ENCODE data around the gene CATSPER3. TPM values are rescaled to one million over a fixed set of nuclear protein-coding genes. Genes with fewer than 3 reads are reported as not detected.

The CATSPER3 gene
- total RNA-seq, 1 donor from 2014 or later, result 0.39 TPM

DNA sequence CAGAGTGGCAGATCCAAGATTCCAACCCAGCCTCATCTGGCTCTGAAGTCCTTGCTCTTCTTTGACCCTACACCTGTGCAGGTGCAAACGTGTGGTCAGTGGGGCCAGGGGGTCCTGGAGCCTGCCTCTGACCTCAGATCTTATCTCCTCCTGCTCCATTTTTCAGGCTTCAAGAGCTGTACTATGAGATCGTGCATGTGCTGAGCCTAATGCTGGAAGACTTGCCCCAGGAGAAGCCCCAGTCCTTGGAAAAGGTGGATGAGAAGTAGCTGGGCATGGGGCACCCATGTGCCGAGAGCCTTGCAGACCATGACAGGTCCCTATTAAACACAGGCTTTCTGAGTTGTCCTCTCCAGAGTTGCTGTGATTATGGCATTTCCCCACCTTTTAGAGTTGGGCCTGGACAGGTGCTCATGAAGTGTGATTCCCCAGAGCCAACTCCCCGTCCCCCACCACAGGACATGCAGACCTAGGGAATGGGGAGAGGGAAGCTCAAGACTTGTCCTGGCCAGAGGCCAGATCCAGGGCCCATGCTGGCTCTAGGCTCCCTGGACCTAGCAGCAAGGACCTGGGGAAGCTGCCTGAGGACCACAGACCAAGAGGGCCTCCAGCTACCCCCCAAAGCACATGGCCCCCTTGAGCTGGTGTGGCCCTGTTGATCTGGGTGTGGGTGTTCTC is 43.8 kb downstream of the CATSPER3 start:
- Histone ChIP-seq H3K4me1 (ENCODE audit: insufficient read depth, low read length) (no peaks in the 10 kb centered on the region), H3K36me3 (ENCODE audit: insufficient read depth, low read length) (no peaks in the 10 kb centered on the region), H2AFZ (ENCODE audit: low read depth, low read length) (no peak overlapping the region), H3K9me3 (ENCODE audit: insufficient read depth, low read depth, low read length) (no peaks in the 10 kb centered on the region), H3K27me3 (ENCODE audit: insufficient read depth, low read length) (peaks cover 6% of the 10 kb centered on the region), H4K20me1 (ENCODE audit: insufficient read depth, low read length) (no peaks in the 10 kb centered on the region), H3K4me2 (ENCODE audit: low read length) (no peak overlapping the region), H3K27ac (ENCODE audit: low read depth, low read length) (no peak overlapping the region), H3K79me2 (ENCODE audit: insufficient read depth, low read length) (no peaks in the 10 kb centered on the region), H3K4me3 (ENCODE audit: insufficient read depth, low read depth, low read length) (no peak overlapping the region), H3K9ac (ENCODE audit: low read length) (no peak overlapping the region)
- Mint-ChIP-seq H3K27me3 (ENCODE audit: low read depth, unreplicated experiment) (peaks cover 77% of the 10 kb centered on the region), H3K4me1 (ENCODE audit: low read depth, unreplicated experiment) (no peaks in the 10 kb centered on the region), H3K9me3 (ENCODE audit: unreplicated experiment) (peaks cover 6% of the 10 kb centered on the region), H3K4me3 (ENCODE audit: unreplicated experiment) (no peak overlapping the region), H3K27ac (ENCODE audit: unreplicated experiment) (no peak overlapping the region), H3K36me3 (ENCODE audit: low read depth, unreplicated experiment) (peaks cover 3% of the 10 kb centered on the region)
- no peak for DNase-seq (ENCODE audit: low read depth)
- FAIRE-seq, result no peak
- no peak for TF ChIP-seq EZH2 (IDR thresholded peaks at IDR 0.05; ENCODE audit: insufficient read depth, low read length)
- TF ChIP-seq CTCF (IDR thresholded peaks at IDR 0.05; ENCODE audit: insufficient read depth, low read depth, low read length), result no peak

DNA sequence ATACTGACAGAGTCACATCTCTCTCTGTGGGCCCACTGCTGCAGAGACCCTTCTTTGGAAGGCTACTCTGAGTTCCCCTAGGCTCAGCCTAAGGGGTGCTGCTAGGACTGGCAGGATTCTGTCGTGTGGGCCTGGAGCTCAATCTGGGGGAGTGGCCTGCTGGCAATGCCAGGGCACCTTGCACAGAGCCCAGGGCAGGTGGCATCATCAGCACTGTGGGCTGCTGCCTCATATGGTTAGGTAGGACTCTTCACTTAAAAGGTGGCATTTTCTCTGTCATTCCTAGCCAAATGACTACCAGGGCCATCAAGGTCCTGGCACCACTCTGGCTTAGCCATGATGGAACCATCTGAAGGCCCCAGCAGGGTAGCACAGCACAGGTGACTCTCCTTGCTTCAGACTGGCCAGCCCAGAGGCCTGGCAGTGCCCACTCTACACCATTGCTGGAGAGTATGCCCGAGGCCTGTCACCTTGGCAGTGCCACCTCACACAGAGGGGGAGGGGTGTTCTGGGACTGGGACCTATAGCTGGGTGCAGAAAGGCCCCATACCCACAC is 44.4 kb downstream of the CATSPER3 start:
- H3K27me3 ChIP-seq (ENCODE audit: insufficient read depth, low read length), result peaks cover 6% of the 10 kb centered on the region
- no peak overlapping the region for H2AFZ ChIP-seq (ENCODE audit: low read depth, low read length)
- H3K9me3 ChIP-seq (ENCODE audit: insufficient read depth, low read depth, low read length), result no peaks in the 10 kb centered on the region
- DNase-seq (ENCODE audit: low read depth) (no peak), FAIRE-seq (no peak)
- H4K20me1 ChIP-seq (ENCODE audit: insufficient read depth, low read length), result no peaks in the 10 kb centered on the region
- TF ChIP-seq EZH2 (IDR thresholded peaks at IDR 0.05; ENCODE audit: insufficient read depth, low read length) (no peak), CTCF (IDR thresholded peaks at IDR 0.05; ENCODE audit: insufficient read depth, low read depth, low read length) (no peak)
- Mint-ChIP-seq H3K36me3 (ENCODE audit: low read depth, unreplicated experiment) (peaks cover 3% of the 10 kb centered on the region), H3K4me3 (ENCODE audit: unreplicated experiment) (no peak overlapping the region), H3K9me3 (ENCODE audit: unreplicated experiment) (peaks cover 6% of the 10 kb centered on the region), H3K27me3 (ENCODE audit: low read depth, unreplicated experiment) (peaks cover 78% of the 10 kb centered on the region), H3K27ac (ENCODE audit: unreplicated experiment) (no peak overlapping the region), H3K4me1 (ENCODE audit: low read depth, unreplicated experiment) (no peaks in the 10 kb centered on the region)
- H3K27ac ChIP-seq (ENCODE audit: low read depth, low read length), result no peak overlapping the region
- H3K4me2 ChIP-seq (ENCODE audit: low read length), result no peak overlapping the region
- no peak overlapping the region for H3K9ac ChIP-seq (ENCODE audit: low read length)
- H3K4me1 ChIP-seq (ENCODE audit: insufficient read depth, low read length), result no peaks in the 10 kb centered on the region
- no peaks in the 10 kb centered on the region for H3K79me2 ChIP-seq (ENCODE audit: insufficient read depth, low read length)
- H3K36me3 ChIP-seq (ENCODE audit: insufficient read depth, low read length), result no peaks in the 10 kb centered on the region
- no peak overlapping the region for H3K4me3 ChIP-seq (ENCODE audit: insufficient read depth, low read depth, low read length)

DNA sequence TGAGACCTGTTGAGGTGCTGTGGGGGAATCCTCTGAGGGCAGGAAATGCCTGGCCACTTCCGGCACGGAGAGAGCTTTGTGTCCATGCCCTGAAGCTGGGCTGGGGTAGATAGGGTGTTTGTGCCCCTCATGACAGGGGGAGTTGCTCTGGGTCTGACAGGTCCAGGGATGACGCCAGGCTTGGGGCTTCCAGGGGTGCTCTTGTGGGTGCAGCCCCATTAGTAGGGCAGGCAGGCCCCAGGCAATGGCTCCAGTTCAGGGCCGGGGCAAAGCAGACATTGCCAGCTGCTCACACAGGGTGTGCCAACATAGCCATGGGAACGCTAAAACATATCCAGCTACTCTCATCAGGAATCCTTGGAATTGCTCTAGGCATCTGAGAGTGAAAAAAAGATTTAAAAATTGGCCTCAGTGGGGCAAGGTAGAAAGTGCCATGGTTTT is 45.3 kb downstream of the CATSPER3 start:
- Histone ChIP-seq H2AFZ (ENCODE audit: low read depth, low read length) (no peak overlapping the region), H3K36me3 (ENCODE audit: insufficient read depth, low read length) (no peaks in the 10 kb centered on the region), H3K9ac (ENCODE audit: low read length) (no peak overlapping the region), H3K9me3 (ENCODE audit: insufficient read depth, low read depth, low read length) (no peaks in the 10 kb centered on the region), H4K20me1 (ENCODE audit: insufficient read depth, low read length) (no peaks in the 10 kb centered on the region), H3K4me1 (ENCODE audit: insufficient read depth, low read length) (no peaks in the 10 kb centered on the region), H3K4me2 (ENCODE audit: low read length) (no peak overlapping the region), H3K27me3 (ENCODE audit: insufficient read depth, low read length) (peaks cover 6% of the 10 kb centered on the region), H3K27ac (ENCODE audit: low read depth, low read length) (no peak overlapping the region), H3K4me3 (ENCODE audit: insufficient read depth, low read depth, low read length) (no peak overlapping the region), H3K79me2 (ENCODE audit: insufficient read depth, low read length) (no peaks in the 10 kb centered on the region)
- DNase-seq (ENCODE audit: low read depth), result no peak
- Mint-ChIP-seq H3K4me1 (ENCODE audit: low read depth, unreplicated experiment) (no peaks in the 10 kb centered on the region), H3K27ac (ENCODE audit: unreplicated experiment) (no peak overlapping the region), H3K9me3 (ENCODE audit: unreplicated experiment) (peaks cover 6% of the 10 kb centered on the region), H3K4me3 (ENCODE audit: unreplicated experiment) (no peak overlapping the region), H3K27me3 (ENCODE audit: low read depth, unreplicated experiment) (peaks cover 72% of the 10 kb centered on the region), H3K36me3 (ENCODE audit: low read depth, unreplicated experiment) (peaks cover 3% of the 10 kb centered on the region)
- TF ChIP-seq EZH2 (IDR thresholded peaks at IDR 0.05; ENCODE audit: insufficient read depth, low read length), result no peak
- TF ChIP-seq CTCF (IDR thresholded peaks at IDR 0.05; ENCODE audit: insufficient read depth, low read depth, low read length), result no peak
- no peak for FAIRE-seq

All from astrocyte (in vitro differentiated cells and primary cell).